Endothelial cell of umbilical vein (primary cell): ENCODE measurements around the gene PRKACG. TPM values are rescaled to one million over a fixed set of nuclear protein-coding genes. Genes with fewer than 3 reads are reported as not detected.

ENCODE experiments used
- BruUV-seq: library from RNA; stranded (reverse); fragments of 400-500 nt; replicated peaks from 2 replicates; lab custom pipeline; 2021; lab: Mats Ljungman, UMichigan
- CTCF ChIA-PET: fragments of 300-600, 350-600 bp; sonication (Branson Sonifier 250); formaldehyde crosslinking; loops from one replicate; lab custom pipeline; 2021; ENCODE audit warnings: antibody characterized with exemption, inconsistent platforms; lab: Charles Lee
- POLR2A ChIA-PET: fragments of 300-600, 350-600 bp; sonication (Branson Sonifier 250); formaldehyde crosslinking; loops from one replicate; lab custom pipeline; 2021; ENCODE audit warnings: antibody characterized with exemption, inconsistent platforms; lab: Charles Lee
- DNase-seq: peaks from one replicate; pipeline ENCODE4 v3.0.0-alpha.2; 2011; ENCODE audit warnings: low read depth, low spot score
- FAIRE-seq: peaks from 2 replicates; lab custom pipeline; 2011; peaks lifted over from hg19 to GRCh38; lab: Jason Lieb, UNC
- H2AFZ ChIP-seq: 2 replicates; pipeline ENCODE4 v1.6.0; 2012; ENCODE audit warnings: low read depth, low read length, control low read depth, inconsistent platforms
- H3K27ac ChIP-seq: 2 replicates; pipeline ENCODE4 v1.5.1; 2011; ENCODE audit warnings: low read depth, mild to moderate bottlenecking, control low read depth, low read length, moderate library complexity; ENCODE audit not compliant: insufficient read depth
- H3K27me3 ChIP-seq, 2 experiments: 2 replicates each; pipeline versions ENCODE4 v1.6.0 to v1.6.1; 2011; ENCODE audit warnings: low read length in 2 of 2, mixed read lengths in 1 of 2; ENCODE audit not compliant: control insufficient read depth in 2 of 2, insufficient read depth in 2 of 2
- H3K36me3 ChIP-seq, 2 experiments: 2 replicates in 1 of 2; 3 replicates in 1 of 2; pipeline ENCODE4 v1.5.1; 2011; ENCODE audit warnings: low read length in 2 of 2, mild to moderate bottlenecking in 1 of 2, moderate library complexity in 1 of 2; ENCODE audit not compliant: control insufficient read depth in 2 of 2, insufficient read depth in 2 of 2; ENCODE audit errors: extremely low read depth in 1 of 2
- H3K4me1 ChIP-seq: 3 replicates; pipeline ENCODE4 v1.5.1; 2011; ENCODE audit warnings: mild to moderate bottlenecking, low read length; ENCODE audit not compliant: control insufficient read depth, insufficient read depth; ENCODE audit errors: extremely low read depth
- H3K4me2 ChIP-seq: 2 replicates; pipeline ENCODE4 v1.6.1; 2011; ENCODE audit warnings: low read length, control low read depth, mixed read lengths; ENCODE audit not compliant: insufficient read depth
- H3K4me3 ChIP-seq, 3 experiments: fragments of 200-600 bp in 1 of 3; sonication (generic), shearing (Covaris generic) in 1 of 3; replicated peaks in 1 of 3; 2 replicates each; pipeline ENCODE4 v1.5.1; 2011 to 2016; ENCODE audit warnings: control low read depth in 3 of 3, low read length in 3 of 3, mild to moderate bottlenecking in 2 of 3, inconsistent platforms in 1 of 3, low read depth in 1 of 3, moderate library complexity in 1 of 3; ENCODE audit not compliant: insufficient read depth in 1 of 3
- H3K79me2 ChIP-seq: 2 replicates; pipeline ENCODE4 v1.6.0; 2012; ENCODE audit warnings: low read length, inconsistent platforms; ENCODE audit not compliant: control insufficient read depth, insufficient read depth
- H3K9ac ChIP-seq: replicated peaks from 2 replicates; pipeline ENCODE3; 2011; ENCODE audit warnings: low read length, control low read depth; ENCODE audit not compliant: insufficient read depth; ENCODE audit errors: extremely low read depth
- H3K9me1 ChIP-seq: replicated peaks from 3 replicates; pipeline ENCODE4 v1.6.0; 2011; ENCODE audit warnings: mild to moderate bottlenecking, low read length; ENCODE audit not compliant: control insufficient read depth, insufficient read depth; ENCODE audit errors: extremely low read depth
- H3K9me3 ChIP-seq: replicated peaks from 2 replicates; pipeline ENCODE4 v1.5.1; 2012; ENCODE audit warnings: low read length, inconsistent platforms; ENCODE audit not compliant: control insufficient read depth, insufficient read depth
- H4K20me1 ChIP-seq: replicated peaks from 2 replicates; pipeline ENCODE3; 2011; ENCODE audit warnings: mild to moderate bottlenecking, low read length; ENCODE audit not compliant: control insufficient read depth, insufficient read depth; ENCODE audit errors: extremely low read depth
- EZH2 ChIP-seq: IDR thresholded peaks from 2 replicates; pipeline ENCODE4 v1.6.1; 2012; ENCODE audit warnings: borderline replicate concordance, low read depth, mild to moderate bottlenecking, moderate library complexity, low read length, inconsistent platforms; ENCODE audit not compliant: severe bottlenecking
- FOS ChIP-seq: IDR thresholded peaks from 2 replicates; pipeline ENCODE4 v1.6.1; 2011; ENCODE audit warnings: mild to moderate bottlenecking, low read length, moderate library complexity, borderline replicate concordance; ENCODE audit not compliant: insufficient read depth
- GATA2 ChIP-seq: IDR thresholded peaks from 2 replicates; pipeline ENCODE4 v1.7.0; 2011; ENCODE audit warnings: low read depth, mild to moderate bottlenecking, moderate library complexity, mixed read lengths, low read length; ENCODE audit not compliant: insufficient read length, insufficient read depth
- JUN ChIP-seq: IDR thresholded peaks from 2 replicates; pipeline ENCODE4 v1.6.1; 2011; ENCODE audit warnings: borderline replicate concordance, low read depth; ENCODE audit not compliant: insufficient read length, insufficient read depth
- MYC ChIP-seq: IDR thresholded peaks from one replicate; pipeline ENCODE4 v1.6.1; 2011; ENCODE audit warnings: mild to moderate bottlenecking, low read depth, low read length
- POLR2A ChIP-seq: IDR thresholded peaks from 2 replicates; pipeline ENCODE4 v1.6.1; 2012; ENCODE audit warnings: low read depth, mild to moderate bottlenecking, control low read depth, low read length
- POLR2AphosphoS5 ChIP-seq: IDR thresholded peaks from 2 replicates; pipeline ENCODE4 v1.6.1; 2012; ENCODE audit warnings: low read depth, mild to moderate bottlenecking, control low read depth, low read length, moderate library complexity; ENCODE audit not compliant: insufficient read depth
- dilution Hi-C: fragments of 300-500 bp; cut with MboI; formaldehyde crosslinking; loops from one replicate; pipeline ENCODE4 v1.15.0; 2019; ENCODE audit warnings: low sequenced_read_pairs; ENCODE audit not compliant: extremely low pct_ligation_motif_present
- intact Hi-C: fragments of 100-400 bp; cut with micrococcal nuclease; formaldehyde crosslinking; loops from one replicate; pipeline ENCODE4 v1.10.0; 2022
- polyA plus RNA-seq, 4 experiments: library from polyadenylated mRNA; depleted of rRNA in 3 of 4; stranded (reverse) in 3 of 4; unstranded in 1 of 4; fragments of >200 nt; gene quantifications; 2 replicates each; pipeline versions ENCODE4 v1.2.1 to v1.2.3, GENCODE V29; 2011 to 2012; ENCODE audit warnings: missing spikeins in 1 of 4
- total RNA-seq: library from RNA; stranded (reverse); gene quantifications from 2 replicates; pipeline ENCODE4 v1.2.3, GENCODE V29; 2021
- TF ChIP-seq, protein P1 (sequence below): IDR thresholded peaks from 2 replicates; pipeline ENCODE4 v1.6.1; 2011; ENCODE audit not compliant: insufficient read depth, insufficient read length
- TF ChIP-seq, protein P2 (sequence below), 2 donors: IDR thresholded peaks; 1 replicate in 1 of 2; 2 replicates in 1 of 2; pipeline ENCODE4 v1.5.1; 2011; ENCODE audit warnings: low read length in 2 of 2, mild to moderate bottlenecking in 2 of 2, moderate library complexity in 2 of 2, control low read depth in 1 of 2, inconsistent platforms in 1 of 2, low read depth in 1 of 2; ENCODE audit not compliant: insufficient read depth in 1 of 2; ENCODE audit errors: extremely low read depth in 1 of 2

PRKACG gene
- total and polyA plus RNA-seq, 2 donors (not counting 3 experiments of a cell fraction or from before 2014, with no cell fraction given): not detected

DNA sequence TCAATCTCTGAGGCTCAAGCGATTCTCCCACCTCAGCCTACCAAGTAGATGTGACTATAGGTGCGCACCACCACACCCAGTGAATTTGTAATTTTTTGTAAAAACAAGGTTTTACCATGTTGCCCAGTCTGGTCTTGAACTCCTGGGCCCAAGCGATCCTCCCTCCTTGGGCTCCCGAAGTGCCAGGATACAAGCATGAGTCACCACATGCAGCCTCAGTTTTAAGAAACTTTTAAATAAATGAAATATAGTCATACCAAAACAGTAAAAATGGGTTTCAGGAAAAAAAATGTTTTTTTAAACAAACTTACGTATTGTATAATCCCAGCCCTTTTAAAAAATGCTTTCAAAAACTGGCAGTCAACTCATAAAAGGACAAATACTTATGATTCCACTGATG is 48.3 kb upstream of the PRKACG start:
- H3K4me2 ChIP-seq: no peak overlapping the region
- no peak for TF ChIP-seq MYC
- TF ChIP-seq, protein P1, sequence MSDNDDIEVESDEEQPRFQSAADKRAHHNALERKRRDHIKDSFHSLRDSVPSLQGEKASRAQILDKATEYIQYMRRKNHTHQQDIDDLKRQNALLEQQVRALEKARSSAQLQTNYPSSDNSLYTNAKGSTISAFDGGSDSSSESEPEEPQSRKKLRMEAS: no peak
- TF ChIP-seq, protein P2, sequence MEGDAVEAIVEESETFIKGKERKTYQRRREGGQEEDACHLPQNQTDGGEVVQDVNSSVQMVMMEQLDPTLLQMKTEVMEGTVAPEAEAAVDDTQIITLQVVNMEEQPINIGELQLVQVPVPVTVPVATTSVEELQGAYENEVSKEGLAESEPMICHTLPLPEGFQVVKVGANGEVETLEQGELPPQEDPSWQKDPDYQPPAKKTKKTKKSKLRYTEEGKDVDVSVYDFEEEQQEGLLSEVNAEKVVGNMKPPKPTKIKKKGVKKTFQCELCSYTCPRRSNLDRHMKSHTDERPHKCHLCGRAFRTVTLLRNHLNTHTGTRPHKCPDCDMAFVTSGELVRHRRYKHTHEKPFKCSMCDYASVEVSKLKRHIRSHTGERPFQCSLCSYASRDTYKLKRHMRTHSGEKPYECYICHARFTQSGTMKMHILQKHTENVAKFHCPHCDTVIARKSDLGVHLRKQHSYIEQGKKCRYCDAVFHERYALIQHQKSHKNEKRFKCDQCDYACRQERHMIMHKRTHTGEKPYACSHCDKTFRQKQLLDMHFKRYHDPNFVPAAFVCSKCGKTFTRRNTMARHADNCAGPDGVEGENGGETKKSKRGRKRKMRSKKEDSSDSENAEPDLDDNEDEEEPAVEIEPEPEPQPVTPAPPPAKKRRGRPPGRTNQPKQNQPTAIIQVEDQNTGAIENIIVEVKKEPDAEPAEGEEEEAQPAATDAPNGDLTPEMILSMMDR (IDR thresholded peaks at IDR 0.05; ENCODE audit: extremely low read depth in 1 of 2, insufficient read depth in 1 of 2, low read depth in 1 of 2, low read length in 2 of 2): no peak
- no peak overlapping the region for H3K4me3 ChIP-seq
- no peaks in the 10 kb centered on the region for H3K9me3 ChIP-seq
- H4K20me1 ChIP-seq: no peaks in the 10 kb centered on the region
- no peaks in the 10 kb centered on the region for H3K27me3 ChIP-seq
- H3K36me3 ChIP-seq: peaks cover 3 to 4% of the 10 kb centered on the region in 2 experiments
- H3K4me1 ChIP-seq: peaks cover 3% of the 10 kb centered on the region
- H2AFZ ChIP-seq: no peak overlapping the region
- H3K9me1 ChIP-seq: no peaks in the 10 kb centered on the region
- ChIA-PET POLR2A (no interaction called here), CTCF (no interaction called here)
- H3K9ac ChIP-seq: no peak overlapping the region
- no TSS peak for BruUV-seq
- no peak for DNase-seq
- no peak overlapping the region for H3K27ac ChIP-seq
- intact Hi-C loops: no loop called here
- no peaks in the 10 kb centered on the region for H3K79me2 ChIP-seq
- dilution Hi-C loops: loop anchor here (10.0 kb wide), 1 partner anchor 123 kb away; no protein-coding TSS in a partner anchor
- no peak for FAIRE-seq

DNA sequence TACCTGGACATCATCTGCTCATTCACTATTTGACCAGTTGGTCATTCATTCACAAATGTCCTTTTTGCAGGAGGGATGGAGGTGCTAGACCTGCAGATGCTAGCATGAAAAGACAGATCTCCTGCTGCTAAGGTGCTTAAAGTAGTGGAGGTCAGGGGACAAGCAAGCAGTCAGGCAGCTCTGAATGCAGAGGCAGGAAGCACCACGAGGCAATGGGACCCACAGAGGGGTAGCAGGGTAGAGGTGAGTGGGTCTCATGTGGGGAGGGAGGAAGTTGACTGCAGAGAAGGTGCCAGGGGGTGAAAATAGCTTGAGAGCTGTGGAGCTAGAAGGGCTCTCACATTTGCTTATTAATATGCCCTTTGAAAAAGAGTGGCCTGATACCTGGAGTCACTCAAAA is 46.9 kb upstream of the PRKACG start:
- intact Hi-C loops (no loop called here), dilution Hi-C loops (loop anchor here (10.0 kb wide), 1 partner anchor 124 kb away; no protein-coding TSS in a partner anchor)
- Histone ChIP-seq H3K4me1 (peaks cover 3% of the 10 kb centered on the region), H3K9me1 (no peaks in the 10 kb centered on the region), H3K36me3 (peaks cover 0 to 4% of the 10 kb centered on the region in 2 experiments), H3K27me3 (no peaks in the 10 kb centered on the region), H3K9me3 (no peaks in the 10 kb centered on the region), H3K79me2 (no peaks in the 10 kb centered on the region), H3K27ac (no peak overlapping the region), H2AFZ (no peak overlapping the region), H3K9ac (no peak overlapping the region), H3K4me3 (no peak overlapping the region), H4K20me1 (no peaks in the 10 kb centered on the region), H3K4me2 (no peak overlapping the region)
- no TSS peak for BruUV-seq
- DNase-seq (no peak), FAIRE-seq (no peak)
- ChIA-PET POLR2A (no interaction called here), CTCF (interaction anchor here (0.8 to 1.7 kb wide), 3 partner anchors 84 to 163 kb away, joined by 3 read pairs; no protein-coding TSS in a partner anchor)
- TF ChIP-seq FOS (no peak), MYC (no peak), POLR2AphosphoS5 (no peak), POLR2A (no peak), EZH2 (no peak), JUN (no peak), GATA2 (no peak)
- TF ChIP-seq, protein P1: no peak
- TF ChIP-seq, protein P2 (IDR thresholded peaks at IDR 0.05; ENCODE audit: extremely low read depth in 1 of 2, insufficient read depth in 1 of 2, low read depth in 1 of 2, low read length in 2 of 2): no peak
